Keratinocyte (primary cell): ENCODE results near the gene ARHGEF25.

Source experiments
- CTCF ChIP-seq, 3 experiments: IDR thresholded peaks in 1 of 3; conservative IDR thresholded peaks in 1 of 3; optimal IDR thresholded peaks in 1 of 3; 2 replicates in 2 of 3; 3 replicates in 1 of 3; pipeline versions ENCODE3 to v1.5.1; 2011; ENCODE audit warnings: low read length in 3 of 3, mild to moderate bottlenecking in 3 of 3, moderate library complexity in 2 of 3, control low read depth in 1 of 3, inconsistent platforms in 1 of 3; ENCODE audit not compliant: insufficient read depth in 2 of 3; ENCODE audit errors: extremely low read depth in 1 of 3
- EZH2 ChIP-seq: IDR thresholded peaks from one replicate; pipeline ENCODE4 v1.6.1; 2012; ENCODE audit warnings: inconsistent platforms, mild to moderate bottlenecking, low read length, moderate library complexity

- no peak for TF ChIP-seq CTCF (optimal IDR thresholded peaks at IDR 0.05 in 1 of 3, IDR thresholded peaks at IDR 0.05 in 1 of 3, conservative IDR thresholded peaks at IDR 0.05 in 1 of 3; ENCODE audit: extremely low read depth in 1 of 3, insufficient read depth in 2 of 3, low read length in 3 of 3)
- TF ChIP-seq EZH2 = no peak
These were observed 35.2 kb upstream of the ARHGEF25 start for GRCh38 chr12:57575771-57576612.
